Activated naive CD4-positive, alpha-beta T cell treated with anti-CD3 and anti-CD28 coated beads, Interleukin-2, amount 50 U/mL, for 72 hours (primary cell): ENCODE data around the gene EYS. TPM values are rescaled to one million over a fixed set of nuclear protein-coding genes. Genes with fewer than 3 reads are reported as not detected.

ENCODE experiments used
- ATAC-seq, 2 donors: fragments of 150-1000 bp; cut with Tn5 transposase; 2 replicates each; pipeline ENCODE4 v1.10.0; 2021; ENCODE audit warnings: mild to moderate bottlenecking in 2 of 2, moderate library complexity in 2 of 2
- DNase-seq, 2 donors: peaks; one replicate each; pipeline ENCODE4 v3.0.0; 2021 to 2022; ENCODE audit warnings: low spot score in 2 of 2
- H3K27ac Mint-ChIP-seq, 2 donors: one replicate each; pipeline ENCODE4 v1.8.0; 2022; ENCODE audit warnings: mild to moderate bottlenecking in 2 of 2, mixed read lengths in 2 of 2
- H3K36me3 Mint-ChIP-seq, 2 donors: one replicate each; pipeline ENCODE4 v1.8.0; 2022; ENCODE audit warnings: mixed read lengths in 2 of 2
- H3K9me3 Mint-ChIP-seq, 2 donors: one replicate each; pipeline ENCODE4 v1.8.0; 2022; ENCODE audit warnings: mixed read lengths in 2 of 2
- total RNA-seq, 2 donors: library from RNA; stranded (reverse); gene quantifications; one replicate each; pipeline ENCODE4 v1.2.3, GENCODE V29; 2022

The EYS gene
- total RNA-seq, 2 donors from 2014 or later: not detected

- DNase-seq: no peak
- no peak overlapping the region for H3K27ac Mint-ChIP-seq
- H3K36me3 Mint-ChIP-seq: peaks cover 0 to 5% of the 10 kb centered on the region in 2 donors
- H3K9me3 Mint-ChIP-seq: peaks cover 12% of the 10 kb centered on the region in 2 donors
- ATAC-seq: no peak
These were observed 1153.7 kb downstream of the EYS start for GRCh38 chr6:64553249-64553786.

- no peak for DNase-seq
- no peak for ATAC-seq
- Mint-ChIP-seq H3K9me3 (peaks cover 17 to 24% of the 10 kb centered on the region in 2 donors), H3K27ac (no peak overlapping the region), H3K36me3 (peaks cover 5% of the 10 kb centered on the region in 2 donors)
These were observed 1159.3 kb downstream of the EYS start for GRCh38 chr6:64547594-64548268.

DNA sequence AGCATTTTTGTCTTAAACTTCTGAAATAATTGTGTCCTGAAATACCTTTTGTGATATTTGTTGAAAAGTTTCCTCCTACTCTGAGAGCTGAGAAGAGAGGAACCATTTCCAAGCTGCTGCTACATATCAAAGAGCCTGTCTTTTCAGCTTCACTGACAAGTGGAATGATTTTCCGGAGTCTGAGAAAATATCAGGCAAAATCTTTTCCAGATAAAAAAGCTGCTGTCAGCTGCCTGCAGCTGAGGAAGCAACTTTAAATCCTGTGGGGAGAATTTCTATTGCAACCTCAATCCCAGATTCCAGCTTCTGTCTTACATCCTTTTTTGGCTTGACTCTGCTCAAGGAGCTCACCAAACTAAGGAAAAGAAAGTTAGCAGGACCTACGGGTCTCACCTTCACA lies 1167.1 kb downstream of the EYS start:
- ATAC-seq: no peak
- Mint-ChIP-seq H3K9me3 (peaks cover 13 to 15% of the 10 kb centered on the region in 2 donors), H3K27ac (no peak overlapping the region), H3K36me3 (peaks cover 0 to 5% of the 10 kb centered on the region in 2 donors)
- no peak for DNase-seq

DNA sequence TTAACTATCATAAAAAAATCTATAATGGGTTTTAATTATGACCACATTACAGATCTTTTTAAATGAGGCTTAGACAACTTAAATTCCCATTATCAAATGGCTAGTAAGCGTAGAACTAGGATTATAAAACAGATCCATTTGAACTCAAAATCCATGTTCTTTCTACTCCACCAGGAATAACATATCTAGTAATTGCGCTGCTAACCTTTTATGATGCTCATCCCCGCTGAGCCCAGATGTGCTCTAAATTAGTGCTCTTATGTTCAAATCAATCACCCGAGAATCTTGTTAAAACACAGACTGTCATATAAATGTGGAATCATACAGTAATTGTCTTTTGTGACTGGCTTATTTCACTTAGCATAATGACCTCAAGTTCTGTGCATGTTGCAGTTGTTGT lies 1168.3 kb downstream of the EYS start:
- peaks cover 9 to 11% of the 10 kb centered on the region in 2 donors for H3K9me3 Mint-ChIP-seq
- ATAC-seq: no peak
- no peaks in the 10 kb centered on the region for H3K36me3 Mint-ChIP-seq
- H3K27ac Mint-ChIP-seq: no peak overlapping the region
- DNase-seq: no peak

DNA sequence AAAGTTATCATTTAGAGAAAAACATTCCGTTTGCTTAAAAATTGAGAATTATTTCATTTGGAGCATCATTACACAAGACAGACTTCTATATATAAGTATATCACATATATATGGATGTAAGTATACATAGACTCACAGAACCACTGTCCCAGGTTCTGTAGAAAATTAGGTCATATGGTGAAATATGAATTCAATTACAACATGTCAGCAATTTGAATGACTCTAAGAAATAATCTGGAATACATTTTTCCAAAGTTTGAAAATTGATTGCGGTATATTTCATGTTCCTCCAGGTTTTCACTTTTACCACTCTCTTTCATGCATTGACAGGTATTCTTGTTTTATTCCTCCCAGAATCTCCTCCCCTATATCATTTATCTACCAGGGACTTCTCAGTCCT lies 1179.1 kb downstream of the EYS start:
- Mint-ChIP-seq H3K36me3 (no peaks in the 10 kb centered on the region), H3K27ac (no peak overlapping the region), H3K9me3 (peaks cover 15 to 26% of the 10 kb centered on the region in 2 donors)
- no peak for DNase-seq
- ATAC-seq: no peak

- no peak for DNase-seq
These were observed 1184.2 kb downstream of the EYS start for GRCh38 chr6:64522859-64523258.

GRCh38 chr6:64520050-64520449 lies 1187.0 kb downstream of the EYS start:
- DNase-seq: no peak
- no peaks in the 10 kb centered on the region for H3K36me3 Mint-ChIP-seq
- peak in 1 of 2 donors; percentile 63 for ATAC-seq
- H3K9me3 Mint-ChIP-seq: peaks cover 15 to 24% of the 10 kb centered on the region in 2 donors
- H3K27ac Mint-ChIP-seq: no peak overlapping the region

More at GRCh38 chr6:64522859-64523258, 1184.2 kb downstream of the EYS start:
- H3K9me3 Mint-ChIP-seq: peaks cover 17 to 27% of the 10 kb centered on the region in 2 donors
- no peak for ATAC-seq
- H3K36me3 Mint-ChIP-seq: no peaks in the 10 kb centered on the region
- no peak overlapping the region for H3K27ac Mint-ChIP-seq

- DNase-seq (no peak), ATAC-seq (no peak)
- no peak overlapping the region for H3K27ac Mint-ChIP-seq
- no peaks in the 10 kb centered on the region for H3K36me3 Mint-ChIP-seq
- peaks cover 26 to 27% of the 10 kb centered on the region in 2 donors for H3K9me3 Mint-ChIP-seq
These were observed 1190.6 kb downstream of the EYS start for GRCh38 chr6:64516393-64516792.

GRCh38 chr6:64507661-64508060 lies 1199.4 kb downstream of the EYS start:
- Mint-ChIP-seq H3K36me3 (no peaks in the 10 kb centered on the region), H3K27ac (no peak overlapping the region), H3K9me3 (peaks cover 16 to 17% of the 10 kb centered on the region in 2 donors)
- ATAC-seq (no peak), DNase-seq (no peak)

GRCh38 chr6:64505312-64505711 lies 1201.7 kb downstream of the EYS start:
- H3K9me3 Mint-ChIP-seq: peaks cover 9 to 10% of the 10 kb centered on the region in 2 donors
- H3K36me3 Mint-ChIP-seq: no peaks in the 10 kb centered on the region
- no peak for ATAC-seq
- no peak overlapping the region for H3K27ac Mint-ChIP-seq
- peak in 1 of 2 donors; percentile 2 for DNase-seq

- no peaks in the 10 kb centered on the region for H3K36me3 Mint-ChIP-seq
- peaks cover 11 to 12% of the 10 kb centered on the region in 2 donors for H3K9me3 Mint-ChIP-seq
These were observed 1202.5 kb downstream of the EYS start for GRCh38 chr6:64504503-64504902.

DNA sequence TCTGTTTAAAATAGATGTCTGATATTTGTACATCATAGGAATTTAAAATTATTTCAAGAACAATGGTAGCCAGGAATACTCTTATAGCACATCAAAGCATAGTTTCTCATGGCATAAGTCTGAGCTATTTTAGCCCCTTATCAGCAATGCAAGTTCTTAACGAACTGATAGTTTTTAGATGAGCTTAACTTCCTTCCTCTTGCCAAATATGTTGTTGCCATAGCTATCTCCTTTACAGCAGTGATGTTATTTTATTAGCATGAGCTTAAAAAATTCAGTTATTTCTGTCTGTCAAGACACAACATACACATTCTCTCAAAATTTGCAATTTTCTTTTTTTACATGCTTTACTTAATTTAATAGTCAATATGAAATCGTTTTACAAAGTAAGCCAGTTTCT lies 1204.2 kb downstream of the EYS start:
- ATAC-seq (no peak), DNase-seq (no peak)
- H3K27ac Mint-ChIP-seq: no peak overlapping the region
- no peaks in the 10 kb centered on the region for H3K36me3 Mint-ChIP-seq
- peaks cover 15 to 19% of the 10 kb centered on the region in 2 donors for H3K9me3 Mint-ChIP-seq

More at GRCh38 chr6:64504503-64504902, 1202.5 kb downstream of the EYS start:
- ATAC-seq: no peak
- DNase-seq: no peak
- H3K27ac Mint-ChIP-seq: no peak overlapping the region

- DNase-seq: no peak
- no peak for ATAC-seq
- H3K36me3 Mint-ChIP-seq: no peaks in the 10 kb centered on the region
- H3K27ac Mint-ChIP-seq: no peak overlapping the region
- peaks cover 11 to 17% of the 10 kb centered on the region in 2 donors for H3K9me3 Mint-ChIP-seq
These were observed 1209.4 kb downstream of the EYS start for GRCh38 chr6:64497634-64498033.

GRCh38 chr6:64489763-64490162 lies 1217.3 kb downstream of the EYS start:
- Mint-ChIP-seq H3K36me3 (no peaks in the 10 kb centered on the region), H3K9me3 (peaks cover 0 to 4% of the 10 kb centered on the region in 2 donors), H3K27ac (no peak overlapping the region)
- DNase-seq (no peak), ATAC-seq (no peak)

- H3K36me3 Mint-ChIP-seq: no peaks in the 10 kb centered on the region
- DNase-seq: no peak
- no peak for ATAC-seq
- H3K27ac Mint-ChIP-seq: no peak overlapping the region
- H3K9me3 Mint-ChIP-seq: peaks cover 0 to 7% of the 10 kb centered on the region in 2 donors
These were observed 1220.3 kb downstream of the EYS start for GRCh38 chr6:64486578-64487351.

DNA sequence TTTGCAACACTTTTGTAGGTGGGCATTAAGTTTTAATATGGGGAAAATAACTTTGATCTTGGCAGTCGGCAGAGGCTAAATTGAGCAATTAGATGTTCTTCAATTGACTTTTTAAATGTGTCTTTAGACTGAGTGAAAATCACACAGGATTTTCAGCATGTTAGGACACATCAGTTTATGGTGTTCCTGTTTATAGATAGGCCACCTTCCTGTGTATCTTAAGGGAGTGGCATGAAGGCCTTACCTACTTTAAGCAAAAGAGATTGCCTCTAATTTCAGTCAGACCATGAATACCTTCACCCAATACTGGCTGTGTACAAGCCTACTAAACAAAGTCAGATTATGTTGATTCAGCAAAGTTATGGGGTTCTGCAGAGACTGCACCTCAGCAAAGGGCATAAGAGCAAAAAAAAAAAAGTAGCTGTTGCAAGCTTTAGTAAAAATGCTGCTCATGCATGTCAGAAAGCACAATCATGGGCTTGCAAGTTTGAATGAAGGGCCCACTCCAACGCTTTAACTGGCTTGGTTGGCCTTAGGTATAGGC lies 1223.0 kb downstream of the EYS start:
- ATAC-seq: no peak
- no peaks in the 10 kb centered on the region for H3K36me3 Mint-ChIP-seq
- DNase-seq: no peak
- no peak overlapping the region for H3K27ac Mint-ChIP-seq
- H3K9me3 Mint-ChIP-seq: peaks cover 0 to 7% of the 10 kb centered on the region in 2 donors

DNA sequence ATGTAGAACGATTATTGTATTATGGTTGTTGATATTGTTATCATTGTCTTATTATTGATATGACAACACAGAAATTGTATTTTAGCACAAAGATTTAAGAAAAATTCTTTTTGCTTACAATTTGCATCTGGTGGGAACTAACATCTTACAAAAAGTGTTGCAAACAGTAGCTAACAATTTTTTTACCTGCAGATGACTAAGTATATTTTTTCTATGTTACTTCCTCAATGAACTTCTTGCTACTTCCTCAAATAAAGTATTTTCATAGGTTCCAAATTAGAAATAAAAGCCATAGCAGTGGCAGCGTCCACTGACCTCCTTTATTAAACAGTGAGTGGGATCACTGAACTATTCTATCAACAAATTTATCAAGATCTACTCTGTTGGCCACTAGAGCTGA lies 1224.4 kb downstream of the EYS start:
- no peak for ATAC-seq
- Mint-ChIP-seq H3K36me3 (no peaks in the 10 kb centered on the region), H3K9me3 (peaks cover 0 to 7% of the 10 kb centered on the region in 2 donors), H3K27ac (no peak overlapping the region)
- no peak for DNase-seq
